ENCODE data around the gene PRKG2.

The PRKG2 gene

GRCh38 chr4:81197864-81198524, 17.0 kb downstream of the PRKG2 start:
- no peak overlapping the region for H4K8ac ChIP-seq (ENCODE audit: low read depth, low read length)
- no peak overlapping the region for H3K18ac ChIP-seq (ENCODE audit: low read length)
- no peak overlapping the region for H3K4me2 ChIP-seq (ENCODE audit: low read length)
- H4K91ac ChIP-seq (ENCODE audit: low read depth, low read length): no peak overlapping the region
- no peak overlapping the region for H3K27ac ChIP-seq (ENCODE audit: low read depth, low read length)
- no peaks in the 10 kb centered on the region for H3K79me1 ChIP-seq (ENCODE audit: low read length)
- no CpG with 5 or more reads among the region's 4 CpGs for WGBS (ENCODE audit: extremely low coverage, insufficient coverage, insufficient read length)
- no peak overlapping the region for H2BK120ac ChIP-seq (ENCODE audit: insufficient read depth, low read length, poor library complexity)
- no peak for DNase-seq
- H2BK5ac ChIP-seq (ENCODE audit: low read depth, low read length, poor library complexity): no peak overlapping the region
- H2BK12ac ChIP-seq (ENCODE audit: low read length): no peak overlapping the region
- no peak overlapping the region for H3K4ac ChIP-seq (ENCODE audit: low read depth, low read length)
- no peak overlapping the region for H3K4me3 ChIP-seq (ENCODE audit: low read depth, low read length)
- H3K36me3 ChIP-seq (ENCODE audit: control insufficient read depth in 1 of 2, insufficient read depth in 2 of 2, low read length in 2 of 2): no peaks in the 10 kb centered on the region
- H2AFZ ChIP-seq (ENCODE audit: insufficient read depth, low read length, poor library complexity): no peak overlapping the region
- H2AK5ac ChIP-seq (ENCODE audit: low read length): no peak overlapping the region
- no peaks in the 10 kb centered on the region for H3K27me3 ChIP-seq (ENCODE audit: insufficient read depth, low read length)
- H3K9ac ChIP-seq (ENCODE audit: low read length): no peak overlapping the region
- no peak overlapping the region for H3K14ac ChIP-seq (ENCODE audit: low read length)
- H3K4me1 ChIP-seq (ENCODE audit: control insufficient read depth in 1 of 2, insufficient read depth in 2 of 2, low read length in 2 of 2): no peaks in the 10 kb centered on the region
- no peaks in the 10 kb centered on the region for H3K9me3 ChIP-seq (ENCODE audit: insufficient read depth, low read depth, low read length)
- no peak overlapping the region for H4K12ac ChIP-seq (ENCODE audit: low read depth, low read length)
- no peaks in the 10 kb centered on the region for H3K79me2 ChIP-seq (ENCODE audit: control insufficient read depth, insufficient read depth, low read length, poor library complexity)
- no peak overlapping the region for H3K23ac ChIP-seq (ENCODE audit: low read length)

DNA sequence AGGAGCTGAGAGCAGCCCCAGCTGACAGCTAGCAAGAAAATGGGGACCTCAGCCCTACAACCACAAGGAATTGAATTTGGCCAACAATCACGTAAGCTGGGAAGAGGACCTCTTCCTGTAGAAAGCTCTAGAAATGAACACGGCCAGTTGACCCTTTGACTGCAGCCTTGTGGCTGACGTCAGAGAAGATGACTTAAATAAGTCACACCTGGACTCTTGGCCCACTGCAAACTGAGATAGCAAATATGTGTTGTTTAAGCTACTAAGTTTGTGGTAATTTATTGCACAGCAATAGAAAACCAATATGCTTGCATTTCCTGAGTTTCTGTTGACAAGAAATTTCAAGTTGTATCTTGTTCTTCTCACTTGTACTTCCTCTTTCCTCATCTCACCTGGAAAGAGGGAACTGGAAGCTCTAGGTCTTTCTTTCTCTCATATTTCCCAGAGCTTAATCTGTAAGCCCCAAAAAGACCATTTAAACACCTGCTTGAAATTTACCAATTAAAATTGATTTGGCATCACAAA, 18.8 kb downstream of the PRKG2 start:
- no peak overlapping the region for H3K23ac ChIP-seq (ENCODE audit: low read length)
- no peak overlapping the region for H2AFZ ChIP-seq (ENCODE audit: insufficient read depth, low read length, poor library complexity)
- no peak overlapping the region for H3K4me3 ChIP-seq (ENCODE audit: low read depth, low read length)
- H3K4me2 ChIP-seq (ENCODE audit: low read length): no peak overlapping the region
- H3K36me3 ChIP-seq (ENCODE audit: control insufficient read depth in 1 of 2, insufficient read depth in 2 of 2, low read length in 2 of 2): no peaks in the 10 kb centered on the region
- no peak overlapping the region for H2BK120ac ChIP-seq (ENCODE audit: insufficient read depth, low read length, poor library complexity)
- no peaks in the 10 kb centered on the region for H3K27me3 ChIP-seq (ENCODE audit: insufficient read depth, low read length)
- H3K79me2 ChIP-seq (ENCODE audit: control insufficient read depth, insufficient read depth, low read length, poor library complexity): no peaks in the 10 kb centered on the region
- H2BK5ac ChIP-seq (ENCODE audit: low read depth, low read length, poor library complexity): no peak overlapping the region
- H3K18ac ChIP-seq (ENCODE audit: low read length): no peak overlapping the region
- H3K9me3 ChIP-seq (ENCODE audit: insufficient read depth, low read depth, low read length): no peaks in the 10 kb centered on the region
- no peaks in the 10 kb centered on the region for H3K4me1 ChIP-seq (ENCODE audit: control insufficient read depth in 1 of 2, insufficient read depth in 2 of 2, low read length in 2 of 2)
- no peak overlapping the region for H2AK5ac ChIP-seq (ENCODE audit: low read length)
- no CpG with 5 or more reads among the region's 3 CpGs for WGBS (ENCODE audit: extremely low coverage, insufficient coverage, insufficient read length)
- no peak overlapping the region for H4K8ac ChIP-seq (ENCODE audit: low read depth, low read length)
- H3K14ac ChIP-seq (ENCODE audit: low read length): no peak overlapping the region
- no peak overlapping the region for H4K12ac ChIP-seq (ENCODE audit: low read depth, low read length)
- H3K27ac ChIP-seq (ENCODE audit: low read depth, low read length): no peak overlapping the region
- no peak for DNase-seq
- no peak overlapping the region for H2BK12ac ChIP-seq (ENCODE audit: low read length)
- no peak overlapping the region for H3K4ac ChIP-seq (ENCODE audit: low read depth, low read length)
- no peak overlapping the region for H3K9ac ChIP-seq (ENCODE audit: low read length)
- no peaks in the 10 kb centered on the region for H3K79me1 ChIP-seq (ENCODE audit: low read length)
- no peak overlapping the region for H4K91ac ChIP-seq (ENCODE audit: low read depth, low read length)

GRCh38 chr4:81195475-81195874, 19.5 kb downstream of the PRKG2 start:
- Histone ChIP-seq H3K9me3 (ENCODE audit: insufficient read depth, low read depth, low read length) (no peaks in the 10 kb centered on the region), H3K18ac (ENCODE audit: low read length) (no peak overlapping the region), H3K23ac (ENCODE audit: low read length) (no peak overlapping the region), H3K4me3 (ENCODE audit: low read depth, low read length) (no peak overlapping the region), H2BK5ac (ENCODE audit: low read depth, low read length, poor library complexity) (no peak overlapping the region), H4K12ac (ENCODE audit: low read depth, low read length) (no peak overlapping the region), H3K27ac (ENCODE audit: low read depth, low read length) (no peak overlapping the region), H2AK5ac (ENCODE audit: low read length) (no peak overlapping the region), H3K4me1 (ENCODE audit: control insufficient read depth in 1 of 2, insufficient read depth in 2 of 2, low read length in 2 of 2) (no peaks in the 10 kb centered on the region), H3K79me2 (ENCODE audit: control insufficient read depth, insufficient read depth, low read length, poor library complexity) (no peaks in the 10 kb centered on the region), H3K4ac (ENCODE audit: low read depth, low read length) (no peak overlapping the region), H2BK12ac (ENCODE audit: low read length) (no peak overlapping the region), H3K79me1 (ENCODE audit: low read length) (no peaks in the 10 kb centered on the region), H3K9ac (ENCODE audit: low read length) (no peak overlapping the region), H3K4me2 (ENCODE audit: low read length) (no peak overlapping the region), H2AFZ (ENCODE audit: insufficient read depth, low read length, poor library complexity) (no peak overlapping the region), H3K27me3 (ENCODE audit: insufficient read depth, low read length) (no peaks in the 10 kb centered on the region), H4K91ac (ENCODE audit: low read depth, low read length) (no peak overlapping the region), H3K14ac (ENCODE audit: low read length) (no peak overlapping the region), H2BK120ac (ENCODE audit: insufficient read depth, low read length, poor library complexity) (no peak overlapping the region), H3K36me3 (ENCODE audit: control insufficient read depth in 1 of 2, insufficient read depth in 2 of 2, low read length in 2 of 2) (no peaks in the 10 kb centered on the region), H4K8ac (ENCODE audit: low read depth, low read length) (no peak overlapping the region)
- no CpG with 5 or more reads among the region's 6 CpGs for WGBS (ENCODE audit: extremely low coverage, insufficient coverage, insufficient read length)
- no peak for DNase-seq

GRCh38 chr4:81194286-81194685, 20.7 kb downstream of the PRKG2 start:
- no peak overlapping the region for H3K4me3 ChIP-seq (ENCODE audit: low read depth, low read length)
- no CpG with 5 or more reads among the region's 3 CpGs for WGBS (ENCODE audit: extremely low coverage, insufficient coverage, insufficient read length)

More at GRCh38 chr4:81194286-81194685, 20.7 kb downstream of the PRKG2 start:
- no peaks in the 10 kb centered on the region for H3K9me3 ChIP-seq (ENCODE audit: insufficient read depth, low read depth, low read length)
- no peak overlapping the region for H3K4me2 ChIP-seq (ENCODE audit: low read length)
- no peak overlapping the region for H2AFZ ChIP-seq (ENCODE audit: insufficient read depth, low read length, poor library complexity)
- no peak overlapping the region for H3K4ac ChIP-seq (ENCODE audit: low read depth, low read length)
- H3K36me3 ChIP-seq (ENCODE audit: control insufficient read depth in 1 of 2, insufficient read depth in 2 of 2, low read length in 2 of 2): no peaks in the 10 kb centered on the region
- no peaks in the 10 kb centered on the region for H3K4me1 ChIP-seq (ENCODE audit: control insufficient read depth in 1 of 2, insufficient read depth in 2 of 2, low read length in 2 of 2)
- no peak overlapping the region for H3K18ac ChIP-seq (ENCODE audit: low read length)
- no peak overlapping the region for H3K14ac ChIP-seq (ENCODE audit: low read length)
- no peaks in the 10 kb centered on the region for H3K27me3 ChIP-seq (ENCODE audit: insufficient read depth, low read length)
- H4K91ac ChIP-seq (ENCODE audit: low read depth, low read length): no peak overlapping the region
- H4K12ac ChIP-seq (ENCODE audit: low read depth, low read length): no peak overlapping the region
- H3K9ac ChIP-seq (ENCODE audit: low read length): no peak overlapping the region
- H4K8ac ChIP-seq (ENCODE audit: low read depth, low read length): no peak overlapping the region
- H2BK12ac ChIP-seq (ENCODE audit: low read length): no peak overlapping the region
- DNase-seq: no peak
- no peak overlapping the region for H3K23ac ChIP-seq (ENCODE audit: low read length)
- H2BK5ac ChIP-seq (ENCODE audit: low read depth, low read length, poor library complexity): no peak overlapping the region
- H3K79me2 ChIP-seq (ENCODE audit: control insufficient read depth, insufficient read depth, low read length, poor library complexity): no peaks in the 10 kb centered on the region
- H2BK120ac ChIP-seq (ENCODE audit: insufficient read depth, low read length, poor library complexity): no peak overlapping the region
- no peak overlapping the region for H2AK5ac ChIP-seq (ENCODE audit: low read length)
- no peaks in the 10 kb centered on the region for H3K79me1 ChIP-seq (ENCODE audit: low read length)
- H3K27ac ChIP-seq (ENCODE audit: low read depth, low read length): no peak overlapping the region
